ENCODE data around the gene CCNT1.

CCNT1 gene

GRCh38 chr12:48693572-48693971 lies 22.9 kb downstream of the CCNT1 start:
- TF ChIP-seq CTCF (IDR thresholded peaks at IDR 0.05; ENCODE audit: control insufficient read depth, insufficient read depth, low read depth, low read length, missing control alignments): no peak
- DNase-seq (ENCODE audit: low read depth): no peak
- H3K4me3 ChIP-seq (ENCODE audit: control insufficient read depth, low read depth, low read length): no peak overlapping the region

- no peak overlapping the region for H3K4me3 ChIP-seq (ENCODE audit: control insufficient read depth, low read depth, low read length)
- no peak for DNase-seq (ENCODE audit: low read depth)
- TF ChIP-seq CTCF (IDR thresholded peaks at IDR 0.05; ENCODE audit: control insufficient read depth, insufficient read depth, low read depth, low read length, missing control alignments): no peak
Measured at GRCh38 chr12:48691826-48692487, 24.6 kb downstream of the CCNT1 start.

GRCh38 chr12:48690990-48691389 lies 25.5 kb downstream of the CCNT1 start:
- TF ChIP-seq CTCF (IDR thresholded peaks at IDR 0.05; ENCODE audit: control insufficient read depth, insufficient read depth, low read depth, low read length, missing control alignments): no peak
- no peak overlapping the region for H3K4me3 ChIP-seq (ENCODE audit: control insufficient read depth, low read depth, low read length)
- no peak for DNase-seq (ENCODE audit: low read depth)

GRCh38 chr12:48690436-48690835 lies 26.1 kb downstream of the CCNT1 start:
- no peak for DNase-seq (ENCODE audit: low read depth)
- no peak overlapping the region for H3K4me3 ChIP-seq (ENCODE audit: control insufficient read depth, low read depth, low read length)
- no peak for TF ChIP-seq CTCF (IDR thresholded peaks at IDR 0.05; ENCODE audit: control insufficient read depth, insufficient read depth, low read depth, low read length, missing control alignments)

GRCh38 chr12:48688836-48689235 lies 27.7 kb downstream of the CCNT1 start:
- DNase-seq (ENCODE audit: low read depth): no peak
- no peak for TF ChIP-seq CTCF (IDR thresholded peaks at IDR 0.05; ENCODE audit: control insufficient read depth, insufficient read depth, low read depth, low read length, missing control alignments)
- H3K4me3 ChIP-seq (ENCODE audit: control insufficient read depth, low read depth, low read length): no peak overlapping the region

- no peak overlapping the region for H3K4me3 ChIP-seq (ENCODE audit: control insufficient read depth, low read depth, low read length)
- DNase-seq (ENCODE audit: low read depth): no peak
Measured at GRCh38 chr12:48687592-48687991, 28.9 kb downstream of the CCNT1 start.

More at GRCh38 chr12:48687592-48687991, 28.9 kb downstream of the CCNT1 start:
- no peak for TF ChIP-seq CTCF (IDR thresholded peaks at IDR 0.05; ENCODE audit: control insufficient read depth, insufficient read depth, low read depth, low read length, missing control alignments)

Measured in AG09309 (cell line).